Uterus (tissue), 4 donors: ENCODE data around the gene ST8SIA6. TPM values are rescaled to one million over a fixed set of nuclear protein-coding genes. Genes with fewer than 3 reads are reported as not detected.

Experiments used
- DNase-seq, 2 donors: peaks; one replicate each; pipeline ENCODE4 v3.0.0-alpha.2; 2019 to 2020
- H3K27ac ChIP-seq, 2 donors: fragments of 200-600 bp; sonication (generic); 1 replicate in 1 of 2; 2 replicates in 1 of 2; pipeline ENCODE4 v1.5.1; 2016 to 2018
- H3K27me3 ChIP-seq, 2 donors: fragments of 200-600 bp; sonication (generic); one replicate each; pipeline ENCODE4 v1.5.1; 2018 to 2019; ENCODE audit warnings: control low read depth in 1 of 2
- H3K36me3 ChIP-seq, 2 donors: fragments of 200-600 bp; sonication (generic); one replicate each; pipeline ENCODE4 v1.5.1; 2019; ENCODE audit warnings: control low read depth in 1 of 2
- H3K4me1 ChIP-seq, 2 donors: fragments of 200-600 bp; sonication (generic); one replicate each; pipeline ENCODE4 v1.5.1; 2018 to 2019; ENCODE audit warnings: control low read depth in 1 of 2
- H3K4me3 ChIP-seq, 2 donors: fragments of 200-600 bp; sonication (generic); 1 replicate in 1 of 2; 2 replicates in 1 of 2; pipeline ENCODE4 v1.5.1; 2018 to 2019; ENCODE audit warnings: mild to moderate bottlenecking in 1 of 2
- H3K9me3 ChIP-seq, 2 donors: fragments of 200-600 bp; sonication (generic); one replicate each; pipeline ENCODE4 v1.5.1; 2019; ENCODE audit warnings: control low read depth in 1 of 2
- CTCF ChIP-seq, 4 experiments: fragments of 200-600 bp in 2 of 4; fragments of 450-650 bp in 2 of 4; sonication (generic) in 2 of 4; IDR thresholded peaks; one replicate each; pipeline ENCODE4 v1.5.1; 2016 to 2019; ENCODE audit warnings: antibody characterized with exemption in 4 of 4, mild to moderate bottlenecking in 2 of 4, moderate library complexity in 1 of 4
- POLR2A ChIP-seq, 2 donors: fragments of 450-650 bp; IDR thresholded peaks; one replicate each; pipeline ENCODE4 v1.6.1; 2016; ENCODE audit warnings: antibody characterized with exemption in 2 of 2, mild to moderate bottlenecking in 1 of 2, moderate library complexity in 1 of 2
- intact Hi-C: fragments of 100-400 bp; cut with DNase I; formaldehyde crosslinking; loops from one replicate; pipeline ENCODE4 v1.15.1; 2023; ENCODE audit warnings: low total_unique reads
- total RNA-seq, 4 donors: library from RNA; depleted of rRNA in 3 of 4; stranded (reverse); fragments of >200 nt in 3 of 4; gene quantifications; one replicate each; pipeline versions ENCODE4 v1.1.0 to v1.2.4, GENCODE V29; 2014 to 2023
- donor health status: DM: yes; HTN: yes; CAD: no.

ST8SIA6 gene
- total RNA-seq, 4 donors from 2014 or later, result 0.77 to 1.9 (median 1.1) TPM; not detected in 1

GRCh38 chr10:17416442-17417211, 37.8 kb downstream of the ST8SIA6 start:
- no peak for DNase-seq
- Histone ChIP-seq H3K27me3 (no peaks in the 10 kb centered on the region), H3K4me3 (no peak overlapping the region), H3K9me3 (no peaks in the 10 kb centered on the region), H3K27ac (no peak overlapping the region), H3K36me3 (no peaks in the 10 kb centered on the region), H3K4me1 (no peaks in the 10 kb centered on the region)
- intact Hi-C loops, result no loop called here
- no peak for TF ChIP-seq CTCF (IDR thresholded peaks at IDR 0.05)
- no peak for TF ChIP-seq POLR2A (IDR thresholded peaks at IDR 0.05)

GRCh38 chr10:17415046-17415658, 39.2 kb downstream of the ST8SIA6 start:
- H3K4me3 ChIP-seq, result no peak overlapping the region
- H3K36me3 ChIP-seq, result no peaks in the 10 kb centered on the region
- H3K4me1 ChIP-seq, result no peaks in the 10 kb centered on the region
- H3K9me3 ChIP-seq, result no peaks in the 10 kb centered on the region
- intact Hi-C loops, result no loop called here
- DNase-seq, result no peak
- H3K27ac ChIP-seq, result no peak overlapping the region
- H3K27me3 ChIP-seq, result no peaks in the 10 kb centered on the region
- no peak for TF ChIP-seq POLR2A (IDR thresholded peaks at IDR 0.05)
- TF ChIP-seq CTCF (IDR thresholded peaks at IDR 0.05), result no peak

- no peaks in the 10 kb centered on the region for H3K4me1 ChIP-seq
- intact Hi-C loops, result no loop called here
Observed at GRCh38 chr10:17414484-17414883, 39.9 kb downstream of the ST8SIA6 start.

GRCh38 chr10:17413876-17414275, 40.5 kb downstream of the ST8SIA6 start:
- DNase-seq, result no peak
- TF ChIP-seq CTCF (IDR thresholded peaks at IDR 0.05) (no peak), POLR2A (IDR thresholded peaks at IDR 0.05) (no peak)
- Histone ChIP-seq H3K36me3 (no peaks in the 10 kb centered on the region), H3K9me3 (no peaks in the 10 kb centered on the region), H3K27me3 (no peaks in the 10 kb centered on the region), H3K4me1 (no peaks in the 10 kb centered on the region), H3K27ac (no peak overlapping the region), H3K4me3 (no peak overlapping the region)
- intact Hi-C loops, result no loop called here

More at GRCh38 chr10:17414484-17414883, 39.9 kb downstream of the ST8SIA6 start:
- DNase-seq, result no peak
- no peaks in the 10 kb centered on the region for H3K9me3 ChIP-seq
- no peak overlapping the region for H3K27ac ChIP-seq
- no peaks in the 10 kb centered on the region for H3K36me3 ChIP-seq
- no peak for TF ChIP-seq CTCF (IDR thresholded peaks at IDR 0.05)
- TF ChIP-seq POLR2A (IDR thresholded peaks at IDR 0.05), result no peak
- H3K4me3 ChIP-seq, result no peak overlapping the region
- H3K27me3 ChIP-seq, result no peaks in the 10 kb centered on the region

GRCh38 chr10:17412323-17412722, 42.1 kb downstream of the ST8SIA6 start:
- Histone ChIP-seq H3K27me3 (no peaks in the 10 kb centered on the region), H3K27ac (no peak overlapping the region), H3K4me1 (no peaks in the 10 kb centered on the region), H3K4me3 (no peak overlapping the region), H3K36me3 (no peaks in the 10 kb centered on the region), H3K9me3 (no peaks in the 10 kb centered on the region)
- no peak for DNase-seq
- no peak for TF ChIP-seq CTCF (IDR thresholded peaks at IDR 0.05)
- TF ChIP-seq POLR2A (IDR thresholded peaks at IDR 0.05), result no peak
- intact Hi-C loops, result no loop called here
